Hematopoietic multipotent progenitor cell treated with erythropoietin and hydrocortisone succinate and interleukin-3 and kit ligand, for 17 days (in vitro differentiated cells): ENCODE results near the gene PRELID1.

Source experiments
- DNase-seq: peaks from one replicate; pipeline ENCODE4 v3.0.0-alpha.2; 2015; ENCODE audit warnings: low spot score

Gene PRELID1

DNA sequence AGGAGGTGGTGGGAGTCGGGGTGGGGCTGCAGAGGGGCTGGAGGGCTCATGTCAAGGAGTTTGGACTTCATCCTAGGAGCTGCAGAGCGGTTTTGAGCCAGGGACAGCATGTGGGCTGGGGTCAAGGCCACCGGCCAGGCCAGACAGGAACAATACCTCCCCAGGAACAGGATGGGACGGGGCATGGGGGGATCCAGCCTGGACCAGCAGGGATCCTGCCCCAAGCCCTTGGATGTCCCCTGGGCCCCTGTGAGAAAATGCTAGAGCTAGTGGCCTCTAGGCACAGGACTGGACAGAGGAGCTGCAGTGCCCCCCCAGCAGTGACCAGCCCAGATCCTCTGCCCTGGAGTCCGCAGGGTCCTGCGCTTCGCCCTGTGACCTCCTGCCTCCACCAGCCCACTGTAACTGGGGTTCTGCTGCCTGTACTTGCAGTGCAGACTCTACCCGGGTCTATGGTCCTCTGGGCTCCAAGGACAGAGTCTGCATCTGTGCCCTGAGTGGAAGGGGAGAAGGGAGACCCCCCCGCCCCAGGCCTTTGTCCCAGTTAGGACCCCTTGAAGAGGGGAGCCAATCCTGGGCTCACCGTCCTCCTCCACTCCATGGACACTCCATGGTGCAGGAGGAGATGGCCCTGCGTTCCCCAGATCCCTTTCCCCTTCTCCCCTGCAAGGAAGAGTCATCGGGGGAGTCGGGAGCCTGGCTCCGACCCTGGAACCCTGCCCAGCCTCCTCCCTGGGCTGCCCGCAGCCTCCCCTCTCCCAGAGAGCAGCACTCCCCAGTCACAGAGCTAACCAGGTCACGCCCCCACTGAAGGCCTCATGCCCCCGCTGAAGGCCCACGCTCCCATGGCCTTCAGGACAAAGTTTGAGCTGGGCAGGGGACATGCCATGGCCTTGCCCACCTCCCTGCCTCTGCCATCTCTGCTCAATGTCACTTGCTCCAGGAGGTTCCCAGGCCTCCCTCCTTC lies 11.1 kb downstream of the PRELID1 start:
- DNase-seq: no peak

DNA sequence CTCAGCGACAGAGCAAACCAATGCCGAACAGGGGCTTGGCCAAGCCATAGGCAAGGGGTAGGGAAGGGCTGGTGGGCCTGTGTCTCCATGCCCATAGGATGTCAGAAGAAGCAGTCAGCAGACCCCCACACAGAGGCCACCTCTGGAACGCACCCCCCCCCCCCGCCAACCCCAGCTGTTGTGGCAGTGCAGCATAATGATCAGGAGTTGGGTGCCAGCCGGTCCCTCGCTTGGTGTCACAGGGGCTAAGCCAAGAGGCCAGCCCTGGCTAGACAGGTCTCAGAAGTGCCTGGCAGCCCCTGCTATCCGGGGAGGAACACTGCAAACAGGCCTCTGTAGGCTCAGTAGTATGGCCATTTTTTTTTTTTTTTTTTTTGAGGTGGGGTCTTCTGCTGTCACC lies 11.8 kb downstream of the PRELID1 start:
- no peak for DNase-seq

DNA sequence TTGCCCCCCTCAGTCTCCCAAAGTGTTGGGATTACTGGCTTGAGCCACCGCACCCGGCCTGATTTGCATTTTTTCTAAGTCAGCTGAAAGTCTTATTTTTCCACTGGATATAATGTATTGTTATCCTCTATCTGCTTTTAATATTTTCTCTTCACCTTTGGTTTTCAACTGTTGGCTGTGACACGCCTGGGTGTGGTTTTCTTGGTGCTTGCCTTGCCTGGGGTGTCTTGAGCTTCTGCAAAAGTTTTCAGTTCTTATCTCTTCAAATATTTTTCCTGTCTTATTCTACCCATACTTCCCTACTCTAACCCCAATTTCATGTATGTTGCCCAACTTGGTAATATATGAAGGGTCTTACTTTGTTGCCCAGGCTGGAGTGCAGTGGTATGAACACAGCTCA lies 12.4 kb downstream of the PRELID1 start:
- DNase-seq: no peak

DNA sequence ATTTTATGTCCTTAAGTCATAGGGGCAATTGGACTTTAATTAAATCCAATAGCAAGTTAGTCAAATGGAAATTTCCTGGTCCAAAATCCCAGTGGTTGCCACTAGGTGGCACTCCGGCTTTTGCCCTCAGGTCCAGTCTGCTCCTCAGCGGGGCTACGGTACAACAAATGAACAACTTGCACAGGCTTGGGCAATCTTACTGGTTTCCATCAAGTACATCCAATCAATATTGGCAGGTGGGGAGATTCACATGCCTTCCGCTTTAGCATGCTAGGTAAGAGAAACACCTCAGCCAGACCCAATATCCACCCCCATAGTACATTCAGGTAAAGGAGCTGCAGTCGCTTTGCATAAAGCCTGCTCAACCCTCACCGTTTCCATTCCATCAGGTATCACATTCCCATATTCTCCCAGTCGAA lies 14.4 kb downstream of the PRELID1 start:
- DNase-seq: peak; percentile 84

DNA sequence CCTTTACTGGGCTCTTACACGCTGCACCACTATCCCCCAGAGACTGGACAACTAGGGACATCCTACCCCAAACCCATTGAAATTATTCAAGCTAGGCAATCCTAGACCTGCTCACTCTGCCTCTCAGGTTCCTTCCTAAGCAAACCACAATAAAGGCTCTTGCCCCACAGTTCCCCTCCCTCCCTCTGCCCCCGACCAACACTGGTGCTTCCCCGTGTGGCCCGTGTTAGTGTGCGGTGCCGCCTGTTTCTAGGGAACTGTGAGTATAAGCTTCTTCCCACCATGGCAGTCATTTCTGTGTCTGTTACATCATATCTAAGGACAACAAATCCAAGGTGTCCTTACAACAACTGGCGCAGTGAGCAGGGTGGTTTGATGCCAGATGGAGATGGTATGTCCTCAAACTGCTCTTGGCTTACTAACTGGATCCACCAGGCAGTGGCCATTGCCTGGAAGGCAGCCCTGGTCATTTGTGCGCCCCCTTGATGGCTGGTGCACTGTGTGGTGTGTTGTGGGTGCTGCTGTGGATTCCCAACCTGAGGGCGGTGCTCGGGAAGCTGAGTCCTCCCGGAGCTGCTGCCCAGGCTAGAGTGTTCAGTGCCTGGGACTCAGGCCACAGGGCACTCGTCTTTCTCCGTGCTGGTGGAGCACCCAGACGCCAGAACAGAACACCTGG lies 16.5 kb downstream of the PRELID1 start:
- no peak for DNase-seq

DNA sequence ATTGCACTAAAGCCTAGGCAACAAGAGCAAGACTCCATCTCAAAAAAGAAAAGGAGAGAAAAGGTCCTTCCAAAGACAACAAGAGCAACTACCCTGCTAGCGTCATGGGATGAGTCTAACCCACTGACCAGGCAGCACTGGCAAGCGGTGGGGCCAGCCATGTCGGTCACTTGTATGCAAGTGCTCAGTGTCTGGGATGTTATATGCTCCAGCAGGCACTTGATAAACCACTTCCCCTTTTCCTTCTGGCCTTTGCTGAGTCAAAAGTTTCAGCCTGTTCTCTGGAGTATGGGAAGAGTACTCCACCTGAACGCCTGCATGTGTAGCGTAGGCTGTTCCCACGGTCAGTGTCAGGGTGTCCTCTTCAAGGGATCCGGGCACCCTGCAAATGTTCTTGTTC lies 17.3 kb downstream of the PRELID1 start:
- DNase-seq: no peak

DNA sequence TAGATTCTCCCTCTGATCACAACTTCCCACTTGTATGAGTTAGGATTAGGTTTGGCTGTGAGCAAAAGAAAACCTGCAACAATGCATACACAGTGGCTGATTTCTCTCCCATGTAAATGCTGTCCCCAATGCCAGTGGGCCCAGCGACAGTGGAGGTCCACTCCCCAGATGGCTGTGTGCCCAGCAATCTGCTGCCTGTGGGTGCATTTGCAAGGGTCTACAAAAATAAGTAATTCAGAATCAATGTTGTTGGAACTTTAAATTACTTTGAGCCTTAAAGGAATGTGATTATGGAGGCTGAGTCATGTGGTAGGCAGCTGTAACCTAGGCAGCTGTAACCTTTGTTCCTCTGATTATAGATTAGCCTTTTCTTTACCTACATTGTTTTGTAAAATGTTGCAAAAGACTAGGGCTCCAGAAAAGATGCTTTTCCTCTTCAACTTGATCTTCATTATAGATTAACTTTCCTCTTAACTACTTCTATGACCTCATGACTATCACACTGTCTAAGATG lies 22.3 kb downstream of the PRELID1 start:
- no peak for DNase-seq

DNA sequence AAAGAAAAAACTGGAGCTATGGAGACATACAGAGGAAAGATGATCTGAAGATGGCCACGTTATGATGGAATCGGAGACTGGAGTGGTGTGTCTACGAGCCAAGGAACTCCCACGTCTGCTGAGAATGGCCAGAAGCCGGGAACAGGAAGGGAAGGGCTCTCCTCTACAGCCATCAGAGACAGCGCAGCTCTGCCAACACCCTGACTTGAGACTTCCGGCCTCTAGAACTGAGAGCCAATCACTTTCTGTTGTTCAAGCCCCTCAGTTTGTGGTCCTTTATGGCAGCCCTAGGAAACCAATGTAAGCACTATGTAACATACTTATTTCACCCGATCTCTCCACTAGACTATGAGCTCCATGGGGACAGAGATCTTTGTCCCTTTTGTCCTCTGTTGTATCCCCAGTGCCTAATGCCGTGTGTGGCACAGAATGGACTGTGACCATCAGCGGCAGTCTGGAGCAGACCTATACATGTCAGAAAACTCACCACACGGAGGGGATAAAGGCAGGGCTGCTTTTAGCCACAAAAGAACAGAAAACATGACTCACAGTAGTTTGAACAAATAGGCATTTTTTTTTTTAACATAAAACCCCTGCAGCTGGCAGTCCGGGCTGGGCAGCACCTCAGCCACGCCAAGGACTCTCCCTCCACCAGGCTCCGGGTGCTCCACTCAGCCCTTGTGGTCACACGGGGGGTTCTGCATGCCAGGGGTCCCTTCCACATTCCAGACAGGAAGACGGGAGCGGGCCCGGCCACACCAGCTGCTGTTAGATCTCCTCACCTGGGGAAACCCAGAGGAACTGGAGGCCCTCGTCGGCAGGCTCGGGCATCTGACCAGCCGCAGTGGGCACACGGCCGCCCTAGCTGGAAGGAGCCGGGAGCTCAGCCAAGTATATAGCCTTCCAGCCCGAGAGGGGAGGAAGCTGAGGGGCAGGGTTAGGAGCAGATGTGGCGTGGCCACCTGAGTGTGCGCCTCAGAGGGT lies 24.2 kb downstream of the PRELID1 start:
- DNase-seq: no peak

DNA sequence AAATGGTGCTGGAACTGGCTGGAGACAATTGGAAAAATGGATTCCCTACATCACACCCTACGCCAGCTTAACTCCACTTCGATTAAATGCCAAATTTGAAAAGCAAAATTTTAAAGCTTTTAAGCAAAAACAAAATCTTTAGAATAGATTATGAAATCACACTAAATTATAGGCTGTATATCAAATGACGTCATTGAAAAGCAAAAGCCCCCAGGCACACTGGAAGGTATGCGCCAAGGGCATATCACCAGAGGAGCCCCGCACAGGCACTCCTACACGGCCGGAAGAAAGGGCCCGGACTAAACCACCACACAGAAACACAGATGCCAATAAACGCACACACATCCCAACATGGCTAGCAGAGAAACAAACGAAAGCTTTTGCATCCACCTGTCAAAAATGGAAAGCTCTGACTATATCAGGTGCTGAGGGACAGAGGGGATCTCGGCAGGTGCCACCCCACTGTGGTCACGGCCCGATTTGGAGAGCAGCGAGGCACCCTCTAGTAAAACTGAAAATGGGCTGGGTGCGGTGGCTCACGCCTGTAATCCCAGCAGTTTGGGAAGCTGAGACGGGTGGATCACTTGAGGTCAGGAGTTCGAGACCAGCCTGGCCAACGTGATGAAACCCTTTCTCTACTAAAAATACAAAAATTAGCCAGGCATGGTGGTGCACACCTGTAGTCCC lies 25.1 kb downstream of the PRELID1 start:
- no peak for DNase-seq

DNA sequence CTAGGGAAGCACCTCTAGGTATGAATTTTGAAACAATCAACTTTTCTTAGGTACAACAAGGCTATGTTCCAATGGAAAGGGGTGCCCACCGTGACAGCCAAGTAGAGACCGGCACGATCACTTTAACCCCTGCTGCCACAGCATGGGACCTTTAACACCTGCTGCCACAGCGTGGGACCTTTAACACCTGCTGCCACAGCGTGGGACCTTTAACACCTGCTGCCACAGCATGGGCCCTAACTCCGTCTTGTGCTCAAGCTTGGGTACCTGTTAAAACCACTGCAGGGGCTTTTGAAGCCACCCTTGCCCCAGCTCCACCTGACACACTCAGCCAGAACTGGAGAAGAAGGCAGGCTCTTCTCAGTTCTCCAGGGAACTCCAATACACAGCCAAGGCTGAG lies 26.3 kb downstream of the PRELID1 start:
- DNase-seq: no peak

DNA sequence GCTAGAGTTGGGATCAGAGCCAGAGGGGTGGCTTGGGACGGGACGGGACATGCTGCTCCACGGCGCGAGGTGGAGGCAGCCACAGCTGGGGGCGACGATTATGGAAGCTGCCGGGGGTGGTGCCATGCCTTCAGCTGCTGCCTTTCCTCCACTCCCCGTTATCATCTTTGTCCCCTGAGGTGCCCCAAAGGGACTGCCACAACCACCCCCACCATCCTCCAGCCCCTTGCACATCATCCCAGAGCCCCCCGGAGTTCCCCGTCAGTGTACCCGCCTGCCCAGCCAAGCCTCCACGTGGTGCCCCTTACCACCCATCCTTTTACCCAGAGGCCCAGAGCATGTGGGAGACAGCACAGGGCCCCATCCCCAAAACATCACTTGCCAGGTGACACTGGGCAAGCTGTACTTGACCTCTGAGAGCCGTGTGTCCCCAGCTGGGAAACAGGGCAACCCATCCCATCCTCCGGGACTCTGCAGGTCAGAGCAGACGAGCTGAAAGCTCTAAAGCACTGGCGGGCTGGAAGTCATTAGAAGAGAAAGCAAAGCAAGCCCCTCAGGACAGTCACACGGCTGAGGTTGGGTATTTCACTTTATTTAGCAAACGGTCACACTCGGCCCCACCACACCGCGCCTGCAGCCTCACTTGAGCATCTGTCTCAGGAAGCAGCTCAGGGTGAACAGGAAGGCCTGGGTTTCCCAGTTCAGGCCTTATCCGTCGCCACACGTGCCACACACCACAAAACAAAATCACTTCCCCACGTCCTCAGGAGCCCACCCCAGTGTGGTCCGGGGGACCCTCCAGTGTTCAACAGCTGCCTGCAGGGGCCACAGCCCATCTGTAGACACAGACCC lies 27.6 kb downstream of the PRELID1 start:
- no peak for DNase-seq

DNA sequence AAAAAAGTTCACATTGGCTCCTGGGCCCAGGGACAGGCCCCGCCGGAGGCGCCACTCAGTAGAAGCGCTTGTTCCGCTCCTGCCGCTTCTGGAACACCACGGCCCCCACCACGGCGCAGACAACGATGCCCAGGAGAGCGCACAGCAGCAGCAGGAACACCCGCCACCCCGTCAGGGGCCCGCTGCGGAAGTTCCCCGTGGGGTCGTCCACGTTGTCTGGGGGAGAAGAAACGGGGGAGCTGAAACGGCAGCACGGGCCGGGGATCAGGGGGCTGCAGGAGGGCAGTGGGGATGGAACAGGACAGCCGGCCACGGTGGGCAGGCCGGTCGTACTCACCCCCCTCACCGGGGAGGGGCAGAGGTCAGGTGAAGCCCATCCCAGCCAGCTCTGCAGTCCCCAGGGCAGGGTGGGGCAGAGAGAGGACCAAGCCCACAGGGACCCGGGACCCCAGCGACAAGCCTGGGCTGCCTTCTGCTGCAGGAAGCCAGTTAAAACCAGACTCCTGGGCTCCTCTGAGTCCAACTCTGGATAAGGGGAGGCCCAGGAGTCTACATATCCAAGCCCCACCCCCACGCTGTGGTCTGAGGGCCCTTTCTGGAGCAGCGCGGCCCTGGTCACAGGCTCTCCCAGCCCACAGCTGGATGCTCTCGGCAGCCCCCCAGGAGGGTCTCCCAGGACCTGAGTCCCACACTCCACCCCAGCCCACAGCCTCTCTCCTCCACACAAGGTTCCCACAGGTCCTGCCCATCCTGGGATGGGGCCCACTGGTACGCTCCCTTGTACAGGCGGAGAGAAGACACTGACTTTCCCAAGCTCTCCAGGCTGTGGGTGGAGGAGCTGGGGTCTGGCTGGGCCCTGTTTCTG lies 28.7 kb downstream of the PRELID1 start:
- no peak for DNase-seq

DNA sequence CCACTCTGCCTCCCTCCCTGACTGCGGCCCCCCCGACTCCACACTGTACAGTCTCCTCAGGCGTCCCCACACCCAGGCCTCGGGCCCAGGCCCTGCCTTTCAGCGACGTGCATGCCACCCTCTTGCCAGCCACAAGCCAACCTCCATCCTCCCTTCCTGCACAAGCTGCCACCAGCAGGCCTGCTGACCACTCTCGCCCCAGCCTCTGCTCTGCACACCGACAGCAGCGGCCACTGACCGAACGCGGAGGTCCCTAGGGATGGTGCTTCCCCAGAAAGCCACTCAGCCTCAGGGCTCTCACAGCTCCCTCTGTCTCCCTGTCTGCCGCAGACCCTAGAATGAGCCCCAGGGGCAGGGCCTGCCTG lies 29.3 kb downstream of the PRELID1 start:
- no peak for DNase-seq

DNA sequence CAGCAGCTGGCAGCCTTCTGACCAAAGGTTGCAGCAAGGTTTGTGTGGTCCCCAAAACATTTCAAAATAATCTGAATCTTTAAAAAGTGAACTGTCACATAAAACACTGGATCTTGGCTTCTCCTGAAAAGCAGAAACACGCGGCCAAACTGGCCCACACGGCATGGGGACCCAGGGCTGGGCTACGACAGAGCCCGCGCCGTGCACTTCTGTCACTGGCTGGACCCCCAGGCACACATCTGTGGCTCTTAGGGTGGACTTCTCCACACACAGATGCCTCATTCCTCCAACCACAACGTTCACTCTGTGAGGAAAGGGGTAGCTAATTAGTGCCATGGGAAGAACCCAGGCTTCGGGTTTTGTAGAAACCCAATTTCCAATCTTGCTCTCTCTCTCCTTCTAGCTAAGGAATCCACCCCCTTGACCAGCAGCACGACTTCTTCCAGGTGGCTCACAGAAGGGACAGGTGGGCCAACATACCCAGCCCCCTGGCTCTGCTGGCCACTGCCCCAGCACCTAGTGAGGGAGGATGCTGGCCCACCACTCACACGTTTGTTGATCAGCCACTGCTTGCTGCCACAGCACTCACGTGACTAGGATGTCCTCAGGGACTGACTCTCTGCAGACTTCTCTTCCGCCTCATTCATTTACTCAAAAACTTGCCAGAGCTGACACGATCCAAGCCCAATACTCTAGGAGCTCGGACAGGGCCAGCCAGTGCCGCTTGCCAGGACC lies 30.0 kb downstream of the PRELID1 start:
- no peak for DNase-seq

DNA sequence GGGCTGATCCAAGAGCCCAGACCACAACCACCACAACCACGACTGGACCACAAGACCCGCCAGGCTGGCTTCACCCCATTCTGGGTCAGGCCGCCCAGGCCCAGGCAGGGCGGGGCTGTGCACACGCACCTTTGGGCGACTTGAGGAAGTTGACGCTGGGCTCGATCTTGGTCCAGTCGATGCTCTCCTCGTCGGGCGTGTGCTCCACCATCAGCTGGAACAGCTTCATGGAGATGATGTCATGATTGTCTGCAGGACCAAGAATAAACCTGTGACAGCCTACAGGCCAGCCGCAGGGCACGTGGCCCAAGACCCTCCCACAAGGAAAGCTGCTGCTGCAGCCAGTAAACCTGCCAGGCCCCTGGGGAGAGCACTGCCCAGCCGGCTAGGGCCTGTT lies 30.6 kb downstream of the PRELID1 start:
- DNase-seq: no peak

DNA sequence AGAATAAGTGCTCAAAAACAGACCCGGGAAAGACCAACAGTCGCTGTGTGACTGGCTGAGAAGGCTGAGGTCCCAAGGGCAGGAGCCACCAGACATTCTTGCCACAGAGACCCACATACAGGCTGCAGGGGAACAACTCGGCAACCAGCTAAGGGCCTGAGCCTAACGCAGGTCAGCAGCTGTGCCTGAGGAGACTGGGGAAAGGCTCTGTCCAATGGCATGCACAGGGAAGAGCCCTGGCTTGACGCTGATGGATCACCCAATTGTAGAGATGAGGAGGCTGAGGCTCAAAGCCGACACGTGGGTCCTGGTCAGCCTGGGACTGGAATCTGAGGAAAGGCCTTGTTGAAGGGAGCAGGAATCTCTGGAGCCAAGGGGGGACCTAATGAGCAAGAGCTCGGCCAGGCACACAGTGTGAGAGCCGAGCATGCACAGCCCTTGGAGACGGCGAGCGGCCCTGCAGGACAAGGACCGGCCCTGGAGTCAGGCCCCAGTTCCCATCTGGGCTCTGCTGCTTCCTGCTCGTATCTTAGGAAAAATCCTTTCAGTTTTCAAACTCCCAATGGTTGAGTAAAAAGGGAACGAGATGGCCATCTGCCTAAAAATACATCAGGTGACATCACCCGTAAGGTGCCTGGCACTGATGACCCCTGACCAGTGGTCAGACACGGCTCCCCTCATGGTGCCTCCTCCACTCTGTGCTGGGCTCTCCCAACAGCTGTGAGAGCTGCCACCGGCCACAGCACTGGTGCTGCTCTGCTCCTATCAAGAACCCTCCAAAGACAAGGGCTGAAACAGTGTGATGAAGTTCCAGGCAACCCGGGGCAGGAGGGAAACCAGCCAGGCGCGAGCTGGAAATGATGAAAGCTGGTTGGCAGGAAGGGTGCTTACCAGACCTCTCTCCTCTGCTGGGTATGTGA lies 31.4 kb downstream of the PRELID1 start:
- DNase-seq: no peak

DNA sequence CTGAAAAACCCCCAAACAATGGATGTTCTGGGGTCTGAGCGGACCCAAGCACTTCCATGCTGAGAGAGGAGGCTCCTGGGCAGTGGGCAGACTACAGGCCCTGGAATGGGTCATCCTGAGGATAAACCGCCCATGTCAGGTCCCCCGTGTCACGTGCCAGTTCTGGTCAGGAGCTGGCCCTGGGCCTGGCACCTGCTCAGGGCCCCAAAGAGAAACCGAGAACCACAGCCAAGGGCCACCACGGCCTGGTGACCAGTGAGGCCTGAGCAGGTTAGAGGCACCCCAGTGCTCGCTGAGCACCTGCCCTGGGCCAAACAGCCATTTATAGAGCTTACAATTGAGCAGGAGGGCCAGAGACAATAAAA lies 32.1 kb downstream of the PRELID1 start:
- no peak for DNase-seq

DNA sequence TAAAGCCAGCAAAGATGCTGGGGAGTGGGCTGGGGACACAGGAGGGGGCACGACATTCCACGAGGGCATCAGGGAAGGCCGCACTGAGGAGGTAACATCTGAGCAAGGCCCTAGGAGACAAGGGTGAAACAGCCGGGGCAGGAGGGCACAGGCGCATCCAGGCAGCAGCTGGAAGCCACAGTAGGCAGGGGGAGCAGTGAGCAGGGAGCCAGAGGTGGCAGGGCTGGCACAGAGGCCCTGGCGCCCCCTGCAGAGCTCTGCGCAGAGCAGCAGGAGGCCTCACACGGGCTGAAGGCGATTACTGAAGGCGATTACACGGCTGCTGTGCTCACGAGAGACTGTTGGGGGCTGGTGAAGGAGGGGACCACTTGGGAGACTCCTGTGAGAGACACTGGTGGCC lies 32.5 kb downstream of the PRELID1 start:
- DNase-seq: peak; percentile 55
